ENCODE results near the gene CCDC73. TPM values are rescaled to one million over a fixed set of nuclear protein-coding genes. Genes with fewer than 3 reads are reported as not detected.

Gene CCDC73
- polyA plus RNA-seq, 1 of the 3 experiments (the other 2 are of a cell fraction): not detected

DNA sequence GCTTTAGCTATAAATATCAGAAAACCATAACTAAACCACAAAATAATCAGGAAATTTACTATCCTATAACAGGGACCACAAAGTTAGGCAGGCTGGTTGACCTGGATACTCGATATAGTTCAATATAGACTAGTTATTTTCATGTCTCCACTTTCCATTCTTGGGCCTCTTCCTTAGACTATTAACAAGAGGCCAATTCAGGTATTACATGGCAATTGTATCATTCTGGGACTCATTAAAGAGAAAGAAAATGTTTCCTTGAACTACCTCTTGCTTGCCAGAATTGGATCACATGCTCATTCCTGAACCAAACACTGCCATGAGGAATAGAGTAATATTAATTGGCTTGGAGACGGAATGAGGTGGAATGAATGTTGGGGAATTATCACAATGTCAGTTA, 134.8 kb downstream of the CCDC73 start:
- Histone ChIP-seq H3K9me3 (no peaks in the 10 kb centered on the region), H3K4me1 (ENCODE audit: control insufficient read depth in 1 of 2, insufficient read depth in 2 of 2, low read depth in 1 of 2, low read length in 1 of 2) (peaks cover 0 to 10% of the 10 kb centered on the region in 2 experiments; a peak in 1 of 4 replicates), H3K9me2 (no peaks in the 10 kb centered on the region), H3K9ac (no peak overlapping the region), H3F3A (replicated peaks; ENCODE audit: insufficient read depth) (peaks cover 20% of the 10 kb centered on the region), H3K4me3 (ENCODE audit: low read depth in 2 of 2, low read length in 1 of 2) (no peak overlapping the region), H3K36me3 (replicated peaks in 1 of 2; ENCODE audit: control insufficient read depth in 1 of 2, insufficient read depth in 2 of 2, low read length in 1 of 2) (no peaks in the 10 kb centered on the region), H3K27ac (ENCODE audit: low read depth in 2 of 2, low read length in 1 of 2) (peak overlapping the region in 1 of 2 experiments; percentile 79; a peak in 2 of 4 replicates), H3K27me3 (ENCODE audit: insufficient read depth) (no peaks in the 10 kb centered on the region), H2AFZ (ENCODE audit: low read depth) (peak overlapping the region; percentile 70; the same call in 1 of the 2 replicates), H3K4me2 (no peak overlapping the region), H4K20me1 (ENCODE audit: insufficient read depth) (no peaks in the 10 kb centered on the region), H3K79me2 (ENCODE audit: insufficient read depth) (no peaks in the 10 kb centered on the region)
- no peak for TF ChIP-seq NRF1 (IDR thresholded peaks at IDR 0.05; ENCODE audit: low read depth, low read length)
- no peak for TF ChIP-seq MEF2A (IDR thresholded peaks at IDR 0.05; ENCODE audit: borderline replicate concordance, low read depth)
- POLR2A ChIA-PET: no interaction called here
- CTCF ChIA-PET: interaction anchor here (1.0 kb wide), 1 partner anchor 10 kb away, joined by 4 read pairs; no protein-coding TSS in a partner anchor
- 71% methylated on average over 2 of the region's 2 CpGs for WGBS (ENCODE audit: low lambda C conversion rate)
- no peak for DNase-seq

DNA sequence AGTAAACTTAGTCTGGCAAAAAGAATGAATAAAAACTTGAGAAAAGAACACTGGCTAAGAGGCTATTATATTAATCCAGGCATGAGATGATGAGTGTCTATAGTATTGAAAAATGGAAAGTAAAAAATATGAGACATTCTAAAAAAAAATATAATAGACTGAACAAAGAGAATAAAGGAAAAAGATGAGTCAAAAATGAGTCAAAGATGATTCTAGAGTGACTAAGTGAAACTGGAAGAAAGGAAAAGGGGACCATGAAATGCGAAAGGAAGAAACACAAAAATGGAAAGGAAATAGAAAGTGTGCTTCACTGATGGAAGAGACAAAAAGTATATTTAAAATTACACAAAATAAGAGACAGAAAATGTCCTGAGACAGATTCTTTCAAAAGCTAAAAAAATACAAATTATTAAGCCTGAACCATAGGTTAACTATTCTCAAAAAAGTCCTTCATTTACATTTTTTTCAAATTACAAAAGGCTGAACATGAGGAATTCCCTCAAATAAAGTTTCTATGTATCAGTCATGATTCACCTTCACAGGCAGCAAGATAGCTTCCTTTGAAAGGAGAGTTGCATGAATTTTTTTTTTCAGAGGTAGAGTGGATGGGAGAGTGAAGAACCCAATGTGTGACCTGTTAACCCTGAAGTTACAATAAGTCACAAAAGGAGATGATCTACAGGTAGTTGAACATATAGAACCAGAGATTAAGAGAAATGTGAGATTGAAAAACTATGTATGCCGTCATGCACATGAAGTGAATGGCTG, 135.6 kb downstream of the CCDC73 start:
- CTCF ChIA-PET: interaction anchor here (1.0 kb wide), 1 partner anchor 9 kb away, joined by 4 read pairs; no protein-coding TSS in a partner anchor
- no peaks in the 10 kb centered on the region for H3K9me2 ChIP-seq
- DNase-seq: no peak
- peaks cover 20% of the 10 kb centered on the region for H3F3A ChIP-seq (replicated peaks; ENCODE audit: insufficient read depth)
- no peaks in the 10 kb centered on the region for H3K27me3 ChIP-seq (ENCODE audit: insufficient read depth)
- POLR2A ChIA-PET: no interaction called here
- H3K4me1 ChIP-seq (ENCODE audit: control insufficient read depth in 1 of 2, insufficient read depth in 2 of 2, low read depth in 1 of 2, low read length in 1 of 2): peaks cover 0 to 10% of the 10 kb centered on the region in 2 experiments; a peak in 1 of 4 replicates
- TF ChIP-seq, protein P1, sequence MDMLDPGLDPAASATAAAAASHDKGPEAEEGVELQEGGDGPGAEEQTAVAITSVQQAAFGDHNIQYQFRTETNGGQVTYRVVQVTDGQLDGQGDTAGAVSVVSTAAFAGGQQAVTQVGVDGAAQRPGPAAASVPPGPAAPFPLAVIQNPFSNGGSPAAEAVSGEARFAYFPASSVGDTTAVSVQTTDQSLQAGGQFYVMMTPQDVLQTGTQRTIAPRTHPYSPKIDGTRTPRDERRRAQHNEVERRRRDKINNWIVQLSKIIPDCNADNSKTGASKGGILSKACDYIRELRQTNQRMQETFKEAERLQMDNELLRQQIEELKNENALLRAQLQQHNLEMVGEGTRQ (IDR thresholded peaks at IDR 0.05; ENCODE audit: borderline replicate concordance, low read depth, low read length): no peak
- TF ChIP-seq RAD21 (IDR thresholded peaks at IDR 0.05; ENCODE audit: low read length): no peak
- TF ChIP-seq GATA2 (CRISPR knock-in tag; IDR thresholded peaks at IDR 0.05): no peak
- TF ChIP-seq FOSL2 (IDR thresholded peaks at IDR 0.05; ENCODE audit: borderline replicate concordance, low read depth): peak; percentile 84
- TF ChIP-seq EP300 (IDR thresholded peaks at IDR 0.05; ENCODE audit: borderline replicate concordance in 1 of 2, low read depth in 1 of 2, low read length in 1 of 2): peak in 1 of 2 experiments; percentile 22; a peak in 1 of 4 replicates
- peak; percentile 58 for TF ChIP-seq JUND (IDR thresholded peaks at IDR 0.05)
- no peak for TF ChIP-seq EZH2phosphoT487 (IDR thresholded peaks at IDR 0.05; ENCODE audit: borderline replicate concordance, low read depth)
- no peak for TF ChIP-seq TAF1 (IDR thresholded peaks at IDR 0.05; ENCODE audit: borderline replicate concordance, low read depth, low read length)
- TF ChIP-seq, protein P2, sequence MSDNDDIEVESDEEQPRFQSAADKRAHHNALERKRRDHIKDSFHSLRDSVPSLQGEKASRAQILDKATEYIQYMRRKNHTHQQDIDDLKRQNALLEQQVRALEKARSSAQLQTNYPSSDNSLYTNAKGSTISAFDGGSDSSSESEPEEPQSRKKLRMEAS (IDR thresholded peaks at IDR 0.05; ENCODE audit: low read depth): no peak
- H3K27ac ChIP-seq (ENCODE audit: low read depth in 2 of 2, low read length in 1 of 2): peak overlapping the region in 1 of 2 experiments; percentile 79; a peak in 2 of 4 replicates
- 31% methylated on average over 2 of the region's 2 CpGs for WGBS (ENCODE audit: low lambda C conversion rate)
- H3K4me2 ChIP-seq: peak overlapping the region; percentile 50
- peak overlapping the region; percentile 70; the same call in 1 of the 2 replicates for H2AFZ ChIP-seq (ENCODE audit: low read depth)
- H3K9me3 ChIP-seq: no peaks in the 10 kb centered on the region
- no peaks in the 10 kb centered on the region for H3K79me2 ChIP-seq (ENCODE audit: insufficient read depth)
- H3K4me3 ChIP-seq (ENCODE audit: low read depth in 2 of 2, low read length in 1 of 2): 0 out of 4 replicates have a peak overlapping the region, but pooled peaks of 1 of the 2 experiments have one; percentile 9
- no peaks in the 10 kb centered on the region for H3K36me3 ChIP-seq (replicated peaks in 1 of 2; ENCODE audit: control insufficient read depth in 1 of 2, insufficient read depth in 2 of 2, low read length in 1 of 2)
- H3K9ac ChIP-seq: peak overlapping the region; percentile 30; the same call in 1 of the 2 replicates
- H4K20me1 ChIP-seq (ENCODE audit: insufficient read depth): no peaks in the 10 kb centered on the region

Data from SK-N-SH (cell line).